H9 (cell line): ENCODE measurements around the gene TBXAS1. TPM values are rescaled to one million over a fixed set of nuclear protein-coding genes. Genes with fewer than 3 reads are reported as not detected.

ENCODE experiments used
- DNase-seq: peaks from one replicate; pipeline ENCODE4 v3.0.0-alpha.2; 2017
- H2AFZ ChIP-seq: one replicate; pipeline ENCODE4 v1.6.1; 2013; ENCODE audit warnings: mild to moderate bottlenecking, low read length, control low read depth, moderate library complexity
- H2AK5ac ChIP-seq: 2 replicates; pipeline ENCODE4 v1.6.1; 2013; ENCODE audit warnings: low read length, control low read depth, mixed read lengths; ENCODE audit not compliant: insufficient read length
- H2BK120ac ChIP-seq: one replicate; pipeline ENCODE4 v1.6.1; 2013; ENCODE audit warnings: low read depth, mild to moderate bottlenecking, low read length, control low read depth, inconsistent platforms; ENCODE audit not compliant: poor library complexity, severe bottlenecking
- H2BK12ac ChIP-seq: 2 replicates; pipeline ENCODE4 v1.6.1; 2013; ENCODE audit warnings: low read length, control low read depth, mixed read lengths, low read depth; ENCODE audit not compliant: insufficient read length
- H2BK15ac ChIP-seq: 2 replicates; pipeline ENCODE4 v1.6.1; 2013; ENCODE audit warnings: low read depth, low read length, control low read depth
- H2BK20ac ChIP-seq: one replicate; pipeline ENCODE4 v1.6.1; 2013; ENCODE audit warnings: low read depth, mild to moderate bottlenecking, low read length, control low read depth, inconsistent platforms; ENCODE audit not compliant: poor library complexity, severe bottlenecking
- H2BK5ac ChIP-seq: 2 replicates; pipeline ENCODE4 v1.6.1; 2013; ENCODE audit warnings: low read length, control low read depth, mixed read lengths; ENCODE audit not compliant: insufficient read length
- H3K14ac ChIP-seq: 2 replicates; pipeline ENCODE4 v1.6.1; 2013; ENCODE audit warnings: low read length, control low read depth; ENCODE audit not compliant: insufficient read depth
- H3K18ac ChIP-seq: 2 replicates; pipeline ENCODE4 v1.6.1; 2013; ENCODE audit warnings: low read depth, mild to moderate bottlenecking, mixed read lengths, low read length, control low read depth; ENCODE audit not compliant: insufficient read length
- H3K23ac ChIP-seq: 2 replicates; pipeline ENCODE4 v1.6.1; 2013; ENCODE audit warnings: low read length, control low read depth, mixed read lengths, low read depth; ENCODE audit not compliant: insufficient read length
- H3K23me2 ChIP-seq: 2 replicates; pipeline ENCODE4 v1.6.1; 2013; ENCODE audit warnings: low read depth, mild to moderate bottlenecking, mixed read lengths, low read length, control low read depth; ENCODE audit not compliant: insufficient read length, poor library complexity, severe bottlenecking
- H3K27ac ChIP-seq: 2 replicates; pipeline ENCODE4 v1.5.1; 2013; ENCODE audit warnings: low read length, control low read depth, mixed read lengths, low read depth; ENCODE audit not compliant: insufficient read length
- H3K27me3 ChIP-seq: 2 replicates; pipeline ENCODE4 v1.6.1; 2013; ENCODE audit warnings: low read length, control low read depth, inconsistent platforms; ENCODE audit not compliant: insufficient read depth
- H3K4ac ChIP-seq: 2 replicates; pipeline ENCODE4 v1.6.1; 2013; ENCODE audit warnings: low read depth, mild to moderate bottlenecking, control low read depth, inconsistent platforms, low read length, moderate library complexity
- H3K4me1 ChIP-seq: 2 replicates; pipeline ENCODE4 v1.6.1; 2013; ENCODE audit warnings: low read length, control low read depth, inconsistent platforms; ENCODE audit not compliant: insufficient read depth
- H3K4me2 ChIP-seq: 2 replicates; pipeline ENCODE4 v1.6.1; 2013; ENCODE audit warnings: low read length, control low read depth, mixed read lengths; ENCODE audit not compliant: insufficient read length, insufficient read depth
- H3K56ac ChIP-seq: 2 replicates; pipeline ENCODE4 v1.6.1; 2013; ENCODE audit warnings: low read depth, mild to moderate bottlenecking, mixed read lengths, low read length, control low read depth; ENCODE audit not compliant: insufficient read length
- H3K79me1 ChIP-seq: 2 replicates; pipeline ENCODE4 v1.6.1; 2013; ENCODE audit warnings: low read depth, mild to moderate bottlenecking, moderate library complexity, low read length, control low read depth, inconsistent platforms; ENCODE audit not compliant: insufficient read depth, poor library complexity, severe bottlenecking
- H3K79me2 ChIP-seq: 2 replicates; pipeline ENCODE4 v1.6.1; 2013; ENCODE audit warnings: low read length, control low read depth, inconsistent platforms; ENCODE audit not compliant: insufficient read depth
- H3K9ac ChIP-seq: 2 replicates; pipeline ENCODE4 v1.6.1; 2013; ENCODE audit warnings: low read length, control low read depth, mixed read lengths; ENCODE audit not compliant: insufficient read length; ENCODE audit errors: extremely low read depth
- H3K9me3 ChIP-seq: one replicate; pipeline ENCODE4 v1.6.1; 2013; ENCODE audit warnings: low read depth, low read length, inconsistent platforms; ENCODE audit not compliant: control insufficient read depth
- H3T11ph ChIP-seq: one replicate; pipeline ENCODE4 v1.6.1; 2013; ENCODE audit warnings: mild to moderate bottlenecking, low read length, control low read depth, inconsistent platforms
- H4K20me1 ChIP-seq: one replicate; pipeline ENCODE4 v1.6.1; 2013; ENCODE audit not compliant: control insufficient read depth, insufficient read length, insufficient read depth
- H4K5ac ChIP-seq: 2 replicates; pipeline ENCODE4 v1.6.1; 2013; ENCODE audit warnings: low read depth, mild to moderate bottlenecking, mixed read lengths, low read length, control low read depth; ENCODE audit not compliant: insufficient read length
- H4K8ac ChIP-seq: replicated peaks from 2 replicates; pipeline ENCODE4 v1.6.1; 2013; ENCODE audit warnings: low read length, control low read depth, mixed read lengths, low read depth; ENCODE audit not compliant: insufficient read length
- H4K91ac ChIP-seq: 2 replicates; pipeline ENCODE4 v1.6.1; 2013; ENCODE audit warnings: low read depth, mild to moderate bottlenecking, moderate library complexity, mixed read lengths, low read length, control low read depth; ENCODE audit not compliant: insufficient read length
- H3K27ac Mint-ChIP-seq, 3 experiments: 2 replicates in 2 of 3; 3 replicates in 1 of 3; pipeline ENCODE4 v1.8.0; 2020 to 2021; ENCODE audit warnings: mixed read lengths in 3 of 3, mild to moderate bottlenecking in 1 of 3, moderate library complexity in 1 of 3
- H3K27me3 Mint-ChIP-seq: 2 replicates; pipeline ENCODE4 v1.8.0; 2021; ENCODE audit warnings: low read depth, mild to moderate bottlenecking, moderate library complexity, mixed read lengths
- H3K36me3 Mint-ChIP-seq, 3 experiments: 2 replicates in 2 of 3; 3 replicates in 1 of 3; pipeline ENCODE4 v1.8.0; 2020 to 2021; ENCODE audit warnings: low read depth in 3 of 3, mixed read lengths in 3 of 3; ENCODE audit not compliant: insufficient read depth in 1 of 3
- H3K4me1 Mint-ChIP-seq, 2 experiments: 2 replicates each; pipeline ENCODE4 v1.8.0; 2020; ENCODE audit warnings: mixed read lengths in 2 of 2
- H3K4me3 Mint-ChIP-seq, 2 experiments: 2 replicates in 1 of 2; 3 replicates in 1 of 2; pipeline ENCODE4 v1.8.0; 2020 to 2021; ENCODE audit warnings: mild to moderate bottlenecking in 2 of 2, mixed read lengths in 2 of 2, moderate library complexity in 1 of 2
- H3K9me3 Mint-ChIP-seq, 2 experiments: 2 replicates in 1 of 2; 3 replicates in 1 of 2; pipeline ENCODE4 v1.8.0; 2020; ENCODE audit warnings: mild to moderate bottlenecking in 2 of 2, mixed read lengths in 2 of 2, moderate library complexity in 1 of 2
- WGBS: extraction: QIAGEN DNeasy Blood & Tissue Kit; methylation state at CpG from one replicate; pipeline ENCODE4 v1.1.7; 2013; ENCODE audit warnings: missing lambda C conversion rate, low lambda C conversion rate, mixed read lengths; ENCODE audit not compliant: insufficient read length; ENCODE audit errors: extremely low coverage; 5-methylcytosine and 5-hydroxymethylcytosine counted together
- total RNA-seq: library from RNA; stranded (reverse); gene quantifications from 2 replicates; pipeline ENCODE4 v1.2.1, GENCODE V29; 2021
- TF ChIP-seq, protein P1 (sequence below): fragments of 200-600 bp; sonication (generic); conservative IDR thresholded peaks from 3 replicates; pipeline ENCODE4 v1.8.0; 2021; ENCODE audit warnings: antibody characterized with exemption, mild to moderate bottlenecking

The TBXAS1 gene
- total RNA-seq, 1 experiment from 2014 or later = 0.39 TPM

DNA sequence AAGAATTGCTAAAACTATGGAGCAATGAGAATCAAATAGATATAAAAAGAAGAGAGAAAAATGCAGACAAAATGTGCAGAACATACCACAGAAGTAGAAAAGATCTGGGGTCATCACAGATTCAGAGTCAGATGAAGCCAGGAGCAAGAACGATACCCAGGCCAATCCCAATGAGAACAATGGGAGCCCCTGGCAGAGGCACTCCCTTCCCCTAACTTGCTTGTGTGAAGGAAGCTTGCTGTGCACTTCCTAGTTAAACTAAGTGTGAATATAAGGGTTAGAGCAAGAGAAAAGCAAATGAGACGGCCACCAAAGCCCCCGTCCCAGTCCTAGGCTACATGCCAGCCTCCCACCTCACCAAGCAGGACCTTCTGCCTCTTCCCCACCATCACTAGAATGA, 221.0 kb downstream of the TBXAS1 start:
- Histone ChIP-seq H3K27ac (no peak overlapping the region), H2BK20ac (no peak overlapping the region), H3K9me3 (no peaks in the 10 kb centered on the region), H3K18ac (no peak overlapping the region), H3K9ac (no peak overlapping the region), H3K79me2 (no peaks in the 10 kb centered on the region), H3K14ac (peak overlapping the region; percentile 59; the same call in 1 of the 2 replicates), H3K23me2 (no peaks in the 10 kb centered on the region), H4K5ac (no peak overlapping the region), H2BK5ac (no peak overlapping the region), H3K23ac (no peak overlapping the region), H3K27me3 (no peaks in the 10 kb centered on the region), H3K79me1 (no peaks in the 10 kb centered on the region), H4K91ac (no peak overlapping the region), H3K4me1 (no peaks in the 10 kb centered on the region), H3K56ac (no peak overlapping the region), H2BK12ac (no peak overlapping the region), H2BK120ac (no peak overlapping the region), H2AK5ac (no peak overlapping the region), H2AFZ (no peak overlapping the region), H3K4ac (no peak overlapping the region), H4K20me1 (no peaks in the 10 kb centered on the region), H4K8ac (no peak overlapping the region), H2BK15ac (no peak overlapping the region), H3K4me2 (no peak overlapping the region), H3T11ph (no peak overlapping the region)
- Mint-ChIP-seq H3K4me1 (no peaks in the 10 kb centered on the region), H3K27ac (no peak overlapping the region), H3K9me3 (no peaks in the 10 kb centered on the region), H3K36me3 (no peaks in the 10 kb centered on the region; a peak in 1 of 7 replicates), H3K27me3 (no peaks in the 10 kb centered on the region), H3K4me3 (no peak overlapping the region)
- TF ChIP-seq, protein P1, sequence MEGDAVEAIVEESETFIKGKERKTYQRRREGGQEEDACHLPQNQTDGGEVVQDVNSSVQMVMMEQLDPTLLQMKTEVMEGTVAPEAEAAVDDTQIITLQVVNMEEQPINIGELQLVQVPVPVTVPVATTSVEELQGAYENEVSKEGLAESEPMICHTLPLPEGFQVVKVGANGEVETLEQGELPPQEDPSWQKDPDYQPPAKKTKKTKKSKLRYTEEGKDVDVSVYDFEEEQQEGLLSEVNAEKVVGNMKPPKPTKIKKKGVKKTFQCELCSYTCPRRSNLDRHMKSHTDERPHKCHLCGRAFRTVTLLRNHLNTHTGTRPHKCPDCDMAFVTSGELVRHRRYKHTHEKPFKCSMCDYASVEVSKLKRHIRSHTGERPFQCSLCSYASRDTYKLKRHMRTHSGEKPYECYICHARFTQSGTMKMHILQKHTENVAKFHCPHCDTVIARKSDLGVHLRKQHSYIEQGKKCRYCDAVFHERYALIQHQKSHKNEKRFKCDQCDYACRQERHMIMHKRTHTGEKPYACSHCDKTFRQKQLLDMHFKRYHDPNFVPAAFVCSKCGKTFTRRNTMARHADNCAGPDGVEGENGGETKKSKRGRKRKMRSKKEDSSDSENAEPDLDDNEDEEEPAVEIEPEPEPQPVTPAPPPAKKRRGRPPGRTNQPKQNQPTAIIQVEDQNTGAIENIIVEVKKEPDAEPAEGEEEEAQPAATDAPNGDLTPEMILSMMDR = no peak
- DNase-seq = no peak
- no CpG with 5 or more reads among the region's 3 CpGs for WGBS
